Chondrocyte (in vitro differentiated cells): Measurements from ENCODE around the gene RAB40C. TPM values are rescaled to one million over a fixed set of nuclear protein-coding genes. Genes with fewer than 3 reads are reported as not detected.

Source experiments
- DNase-seq: peaks from one replicate; pipeline ENCODE4 v3.0.0; 2021; ENCODE audit warnings: mixed read lengths, low spot score
- H3K27ac Mint-ChIP-seq: one replicate; pipeline ENCODE4 v1.8.0; 2021; ENCODE audit warnings: mild to moderate bottlenecking, moderate library complexity, mixed read lengths; ENCODE audit not compliant: unreplicated experiment
- H3K27me3 Mint-ChIP-seq: 2 replicates; pipeline ENCODE4 v1.8.0; 2021; ENCODE audit warnings: low read depth, mixed read lengths
- H3K36me3 Mint-ChIP-seq: 2 replicates; pipeline ENCODE4 v1.8.0; 2021; ENCODE audit warnings: low read depth, mixed read lengths
- H3K4me1 Mint-ChIP-seq: 2 replicates; pipeline ENCODE4 v1.8.0; 2021; ENCODE audit warnings: low read depth, mild to moderate bottlenecking, mixed read lengths
- H3K4me3 Mint-ChIP-seq: one replicate; pipeline ENCODE4 v1.8.0; 2021; ENCODE audit warnings: mild to moderate bottlenecking, moderate library complexity, mixed read lengths; ENCODE audit not compliant: unreplicated experiment
- H3K9me3 Mint-ChIP-seq: 2 replicates; pipeline ENCODE4 v1.8.0; 2021; ENCODE audit warnings: low read depth, mixed read lengths
- CTCF ChIP-seq: fragments of 200-600 bp; sonication (generic); IDR thresholded peaks from 2 replicates; pipeline ENCODE4 v1.5.0; 2021; ENCODE audit warnings: antibody characterized with exemption, mild to moderate bottlenecking, moderate library complexity
- long read RNA-seq: library from polyadenylated mRNA; stranded (forward); transcript quantifications from one replicate; pipeline ENCODE4 v2.0.0, GENCODE V29; 2021
- total RNA-seq: library from RNA; stranded (reverse); gene quantifications from 3 replicates; pipeline ENCODE4 v1.2.1, GENCODE V29; 2021

Gene RAB40C
- total RNA-seq: 15.2 to 19.6 TPM (median 19.6 TPM) in 3 replicates
- long read RNA-seq, transcript RAB40C-201 (6 exons, 2,699 nt): major isoform, 35 of 89 reads
- long read RNA-seq, transcript RAB40C-204 (7 exons, 2,569 nt): minor isoform, 26 of 89 reads
- long read RNA-seq, partial matches to known transcripts: 11 of 89 reads
- long read RNA-seq, other reads (novel, unspliced or antisense): 11 of 89 reads

- Mint-ChIP-seq H3K4me1 (peaks cover 42% of the 10 kb centered on the region), H3K27ac (peak within 1 kb of the TSS; percentile 100), H3K9me3 (no peaks in the 10 kb centered on the region), H3K36me3 (no peaks in the 10 kb centered on the region), H3K4me3 (peak within 1 kb of the TSS; percentile 95), H3K27me3 (no peaks in the 10 kb centered on the region)
- DNase-seq: peak; percentile 100
- no peak for TF ChIP-seq CTCF
Observed at GRCh38 chr16:589658-590187, at the start of gene RAB40C. RAB40C (plus strand) TSS chr16:590066; CDS start chr16:590292, 226 bp downstream.

DNA sequence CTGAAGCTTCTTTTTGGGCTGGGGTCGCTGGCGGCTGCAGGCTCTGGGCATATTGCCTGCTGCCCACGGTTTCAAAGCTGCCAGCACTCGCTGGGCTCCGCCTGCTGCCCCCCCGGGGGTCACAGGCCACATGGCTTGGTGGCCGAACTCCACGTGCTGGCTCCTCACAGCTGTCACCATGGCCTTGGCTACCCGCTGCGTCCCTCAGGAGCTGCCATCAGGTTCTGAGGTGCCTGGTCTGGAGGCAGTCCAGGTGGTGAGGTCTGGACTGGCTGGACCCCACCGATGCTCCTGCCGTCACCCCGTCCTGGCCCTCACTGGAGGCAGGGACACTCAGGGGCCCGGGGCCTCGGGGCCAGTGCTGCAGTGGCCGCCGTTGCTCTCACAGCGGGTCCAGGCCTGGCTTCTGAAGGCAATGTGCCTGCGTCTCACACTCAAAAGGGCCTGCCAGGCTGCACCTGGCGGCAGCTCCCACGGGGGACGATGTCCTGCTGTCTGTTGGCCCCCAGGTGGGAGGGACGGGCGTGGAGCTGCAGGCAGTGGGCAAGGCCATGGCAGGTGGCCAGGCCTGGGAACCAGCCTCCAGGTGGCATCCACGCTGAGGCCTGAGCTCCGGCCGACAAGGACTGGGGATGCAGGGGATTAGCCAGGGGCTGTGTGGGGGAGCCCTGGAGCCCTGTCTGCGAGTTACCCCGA, 49.1 kb upstream of the RAB40C start:
- Mint-ChIP-seq H3K9me3 (no peaks in the 10 kb centered on the region), H3K4me1 (peaks cover 11% of the 10 kb centered on the region), H3K36me3 (no peaks in the 10 kb centered on the region), H3K27me3 (no peaks in the 10 kb centered on the region), H3K27ac (no peak overlapping the region), H3K4me3 (no peak overlapping the region)
- DNase-seq: no peak
- TF ChIP-seq CTCF: no peak

DNA sequence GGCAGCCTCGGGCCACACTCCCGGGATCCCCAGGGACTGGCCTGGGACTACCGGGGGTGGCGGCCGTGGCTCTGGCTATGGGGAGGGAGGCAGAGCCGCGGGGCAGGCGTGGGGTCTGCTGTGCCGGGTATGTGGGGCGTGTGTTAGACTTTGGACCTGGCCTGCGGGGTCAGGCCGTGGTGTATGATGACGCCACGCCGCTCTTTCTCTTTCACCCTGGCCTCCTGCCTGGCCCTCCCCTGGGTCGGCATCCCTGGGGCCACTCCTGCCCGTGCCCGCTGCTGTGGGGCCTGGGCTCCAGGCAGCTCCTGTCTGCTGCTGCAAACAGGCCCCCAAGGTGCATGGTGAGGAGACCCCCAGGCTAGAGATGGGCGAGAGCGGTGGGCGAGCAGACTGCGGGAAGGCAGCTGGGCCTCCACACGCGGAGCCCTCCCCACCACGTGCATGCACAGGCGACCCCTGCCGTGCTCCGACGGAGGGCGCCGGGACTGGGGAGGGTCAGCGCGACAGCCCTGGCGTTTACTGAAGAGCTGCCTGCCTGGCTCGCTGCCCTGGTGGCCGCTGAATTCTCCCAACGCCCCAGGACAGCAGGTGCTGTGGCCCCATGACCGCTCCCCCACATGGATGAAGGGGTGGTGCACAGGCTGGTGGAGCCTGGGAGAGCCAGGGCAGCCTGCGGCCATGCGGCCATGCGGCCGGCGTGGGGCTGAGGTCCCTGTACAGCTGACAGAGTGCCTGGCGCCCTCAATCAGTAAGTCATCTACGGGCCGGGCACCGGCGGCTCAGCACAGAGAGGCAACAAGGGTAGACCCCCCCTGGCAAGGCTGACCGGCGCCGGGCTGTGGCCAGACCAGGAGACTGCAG, 46.3 kb upstream of the RAB40C start:
- Mint-ChIP-seq H3K4me3 (no peak overlapping the region), H3K4me1 (peaks cover 11% of the 10 kb centered on the region), H3K27me3 (no peaks in the 10 kb centered on the region), H3K9me3 (no peaks in the 10 kb centered on the region), H3K27ac (no peak overlapping the region), H3K36me3 (no peaks in the 10 kb centered on the region)
- TF ChIP-seq CTCF: no peak
- no peak for DNase-seq

GRCh38 chr16:544517-544916, 45.3 kb upstream of the RAB40C start:
- Mint-ChIP-seq H3K4me1 (peaks cover 5% of the 10 kb centered on the region), H3K4me3 (no peak overlapping the region), H3K27ac (no peak overlapping the region), H3K36me3 (no peaks in the 10 kb centered on the region), H3K27me3 (no peaks in the 10 kb centered on the region), H3K9me3 (no peaks in the 10 kb centered on the region)
- no peak for DNase-seq
- TF ChIP-seq CTCF: no peak
